ENCODE measurements around the gene MPP1.

MPP1 gene

DNA sequence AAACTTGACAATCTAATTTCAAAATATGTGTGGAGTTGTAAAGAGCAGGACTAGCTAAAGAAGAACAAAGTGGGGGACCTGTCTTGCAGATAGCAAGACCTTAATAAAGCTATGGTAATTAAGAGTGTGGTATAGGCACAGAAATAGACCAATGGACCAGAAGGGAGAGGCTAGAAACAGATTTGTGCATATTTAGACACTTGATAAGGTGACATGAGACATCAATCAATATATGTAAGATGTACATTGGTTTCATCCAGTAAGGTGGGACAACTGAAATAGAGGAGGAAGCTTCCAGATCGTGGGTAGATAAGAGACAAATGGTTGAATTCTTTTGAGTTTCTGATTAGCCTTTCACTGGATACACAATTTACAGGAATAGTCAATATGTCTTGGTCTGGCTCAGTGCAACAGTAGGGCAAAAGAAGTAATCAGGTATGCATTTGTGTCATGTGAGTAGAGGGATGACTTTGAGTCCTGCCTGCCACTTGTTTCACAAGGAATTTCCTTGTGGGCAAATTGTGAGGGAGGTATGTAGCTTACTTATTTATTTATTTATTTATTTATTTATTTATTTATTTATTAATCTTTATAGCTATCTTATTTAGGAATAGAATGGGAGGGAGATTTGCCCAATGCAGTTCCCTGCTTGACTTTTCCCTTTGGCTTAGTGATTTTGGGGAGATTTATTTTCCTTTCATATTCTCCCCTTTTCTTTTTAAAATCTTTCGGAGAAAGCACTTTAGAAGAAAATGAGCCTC is 7.2 kb upstream of the MPP1 start:
- H3K4me3 ChIP-seq (ENCODE audit: low read depth, low read length), result no peak overlapping the region
- H3K36me3 ChIP-seq (ENCODE audit: control insufficient read depth, insufficient read depth, low read length), result no peaks in the 10 kb centered on the region
- H3K27ac ChIP-seq (ENCODE audit: low read depth, low read length), result no peak overlapping the region
- H3K9ac ChIP-seq (ENCODE audit: low read depth, low read length), result no peak overlapping the region
- no peaks in the 10 kb centered on the region for H3K27me3 ChIP-seq (ENCODE audit: control insufficient read depth, insufficient read depth, low read length)
- 0 out of 2 replicates have a peak, but pooled peaks cover 7% of the 10 kb centered on the region for H3K4me1 ChIP-seq (ENCODE audit: control insufficient read depth, insufficient read depth, low read length)
- H3K9me3 ChIP-seq (ENCODE audit: control insufficient read depth, insufficient read depth, low read length), result peaks cover 26% of the 10 kb centered on the region

DNA sequence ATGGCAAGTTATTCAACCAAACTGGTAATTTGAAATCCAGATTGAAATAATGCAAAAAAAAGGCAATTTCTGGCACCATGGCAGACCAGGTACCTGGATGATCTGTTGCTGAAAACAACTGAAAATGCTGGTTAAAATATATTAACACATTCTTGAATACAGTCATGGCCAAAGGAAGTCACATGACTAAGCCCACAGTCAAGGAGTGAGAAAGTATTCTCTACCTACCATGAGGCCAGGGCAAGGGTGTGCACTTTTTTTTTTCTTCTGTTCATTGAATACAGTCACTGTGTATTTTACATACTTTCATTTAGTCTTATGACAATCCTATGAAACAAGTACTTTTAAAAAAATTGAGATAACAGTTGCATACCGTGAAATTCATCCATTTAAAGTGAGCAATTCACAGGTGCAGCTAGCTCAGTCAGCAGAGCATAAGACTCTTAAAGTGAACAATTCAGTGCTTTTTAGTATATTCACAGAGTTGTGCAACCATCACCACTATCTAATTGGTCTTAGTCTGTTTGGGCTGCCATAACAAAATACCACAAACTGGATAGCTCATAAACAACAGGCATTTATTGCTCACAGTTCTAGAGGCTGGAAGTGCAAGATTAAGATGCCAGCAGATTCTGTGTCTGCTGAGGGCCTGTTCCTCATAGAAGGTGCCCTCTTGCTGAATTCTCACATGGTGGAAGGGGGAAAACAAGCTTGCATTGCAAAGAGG is 4.8 kb upstream of the MPP1 start:
- H3K4me1 ChIP-seq (ENCODE audit: control insufficient read depth, insufficient read depth, low read length), result 0 out of 2 replicates have a peak, but pooled peaks cover 7% of the 10 kb centered on the region
- no peaks in the 10 kb centered on the region for H3K36me3 ChIP-seq (ENCODE audit: control insufficient read depth, insufficient read depth, low read length)
- H3K9me3 ChIP-seq (ENCODE audit: control insufficient read depth, insufficient read depth, low read length), result peaks cover 25% of the 10 kb centered on the region
- H3K27me3 ChIP-seq (ENCODE audit: control insufficient read depth, insufficient read depth, low read length), result peaks cover 6% of the 10 kb centered on the region; the same call in 1 of the 2 replicates
- H3K27ac ChIP-seq (ENCODE audit: low read depth, low read length), result no peak overlapping the region
- no peak overlapping the region for H3K4me3 ChIP-seq (ENCODE audit: low read depth, low read length)
- no peak overlapping the region for H3K9ac ChIP-seq (ENCODE audit: low read depth, low read length)

DNA sequence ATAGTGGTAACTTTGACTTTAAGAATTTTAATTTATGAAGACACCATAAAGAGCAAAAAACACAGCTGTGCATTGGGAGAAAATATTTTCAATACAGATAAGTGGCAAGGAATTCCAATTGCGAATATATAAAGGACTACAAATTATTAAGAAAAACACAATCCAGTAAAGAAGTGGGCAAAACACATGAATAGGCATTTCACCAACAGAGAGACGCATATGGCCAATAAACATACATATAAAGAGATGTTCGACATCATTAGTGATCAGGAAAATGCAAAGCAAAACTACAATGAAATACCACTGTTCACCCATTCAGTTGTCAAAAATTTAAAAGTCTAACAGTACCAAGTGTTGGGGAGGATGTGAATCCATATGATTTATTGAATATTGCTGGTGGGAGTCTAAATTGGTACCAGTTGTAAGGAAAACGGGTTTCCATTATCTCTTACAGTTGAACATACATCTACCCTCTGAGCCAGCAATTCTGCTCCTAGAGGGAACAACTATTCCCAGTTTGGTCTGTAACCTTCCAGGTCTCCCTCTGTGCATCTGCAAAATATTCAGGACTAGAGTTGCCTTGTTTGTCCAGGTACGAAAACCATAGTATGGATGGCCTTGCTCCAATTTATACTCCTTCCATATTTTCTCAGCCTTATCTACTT is 1.7 kb upstream of the MPP1 start:
- no peak overlapping the region for H3K27ac ChIP-seq (ENCODE audit: low read depth, low read length)
- H3K36me3 ChIP-seq (ENCODE audit: control insufficient read depth, insufficient read depth, low read length), result no peaks in the 10 kb centered on the region
- no peaks in the 10 kb centered on the region for H3K4me1 ChIP-seq (ENCODE audit: control insufficient read depth, insufficient read depth, low read length)
- H3K27me3 ChIP-seq (ENCODE audit: control insufficient read depth, insufficient read depth, low read length), result peaks cover 29% of the 10 kb centered on the region
- H3K9ac ChIP-seq (ENCODE audit: low read depth, low read length), result no peak overlapping the region
- no peak overlapping the region for H3K4me3 ChIP-seq (ENCODE audit: low read depth, low read length)
- H3K9me3 ChIP-seq (ENCODE audit: control insufficient read depth, insufficient read depth, low read length), result peaks cover 36% of the 10 kb centered on the region

DNA sequence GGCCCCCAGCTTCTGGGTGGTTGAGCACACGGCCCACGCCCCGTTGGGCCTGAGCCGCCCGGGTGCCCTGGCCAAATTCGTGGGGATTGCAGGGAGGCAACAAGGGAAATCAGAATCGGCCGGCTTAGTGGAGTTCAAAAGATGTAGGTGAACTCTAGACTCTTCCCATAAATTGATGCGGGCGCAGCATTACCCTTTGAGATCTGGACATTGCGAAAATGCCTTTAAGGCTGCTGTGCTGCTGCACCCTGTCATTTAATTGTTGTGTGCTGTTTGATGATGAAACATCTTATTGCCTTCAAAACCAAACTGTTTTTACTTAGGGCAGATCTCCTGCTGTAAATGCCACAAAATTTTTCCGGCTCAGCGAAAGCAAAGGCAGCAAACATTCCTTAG is 409 bp upstream of the MPP1 start:
- H3K9ac ChIP-seq (ENCODE audit: low read depth, low read length), result peak overlapping the region; percentile 28; the same call in 1 of the 2 replicates
- peaks cover 41% of the 10 kb centered on the region for H3K9me3 ChIP-seq (ENCODE audit: control insufficient read depth, insufficient read depth, low read length)

DNA sequence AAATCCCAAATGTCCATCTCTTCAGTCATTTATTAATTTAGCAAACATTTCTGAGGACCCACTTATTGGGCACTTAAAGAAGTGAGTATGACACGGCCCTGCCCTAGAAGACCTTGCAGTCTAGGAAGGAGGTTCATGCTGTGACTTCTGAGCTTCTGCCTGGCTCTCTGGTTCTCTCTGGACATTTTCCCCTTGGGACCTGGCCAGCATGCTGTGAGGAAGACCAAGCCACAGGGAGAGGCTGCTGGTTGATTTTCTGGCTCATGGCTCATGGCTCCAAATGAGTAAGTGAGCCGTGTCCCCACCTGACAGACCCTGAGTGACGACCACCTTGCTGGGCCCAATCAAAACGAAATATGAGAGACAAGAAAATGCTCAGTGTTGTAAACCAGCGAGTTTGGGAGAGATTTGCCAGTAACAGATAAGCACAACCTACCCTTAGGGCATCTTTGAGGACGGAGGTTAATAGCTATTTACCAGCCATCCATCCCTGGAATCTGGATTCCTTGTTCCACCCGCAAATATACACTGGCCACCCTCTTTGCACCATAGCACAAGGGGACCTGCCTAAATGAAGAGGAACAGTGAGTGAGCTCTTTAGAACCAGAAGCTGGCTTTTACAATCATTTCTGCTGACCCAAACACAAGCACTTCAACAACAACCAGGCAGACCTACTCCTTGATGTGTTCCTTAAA is 876 bp downstream of the MPP1 start:
- Histone ChIP-seq H3K36me3 (ENCODE audit: control insufficient read depth, insufficient read depth, low read length) (no peaks in the 10 kb centered on the region), H3K27me3 (ENCODE audit: control insufficient read depth, insufficient read depth, low read length) (peaks cover 43% of the 10 kb centered on the region), H3K4me3 (ENCODE audit: low read depth, low read length) (peak overlapping the region; percentile 71), H3K9me3 (ENCODE audit: control insufficient read depth, insufficient read depth, low read length) (peaks cover 46% of the 10 kb centered on the region), H3K9ac (ENCODE audit: low read depth, low read length) (no peak overlapping the region), H3K27ac (ENCODE audit: low read depth, low read length) (no peak overlapping the region), H3K4me1 (ENCODE audit: control insufficient read depth, insufficient read depth, low read length) (peaks cover 6% of the 10 kb centered on the region)

More for the DNA sequence above, 409 bp upstream of the MPP1 start:
- H3K27ac ChIP-seq (ENCODE audit: low read depth, low read length), result peak overlapping the region; percentile 9
- H3K4me3 ChIP-seq (ENCODE audit: low read depth, low read length), result peak overlapping the region; percentile 71
- H3K4me1 ChIP-seq (ENCODE audit: control insufficient read depth, insufficient read depth, low read length), result no peaks in the 10 kb centered on the region
- H3K27me3 ChIP-seq (ENCODE audit: control insufficient read depth, insufficient read depth, low read length), result peaks cover 37% of the 10 kb centered on the region
- no peaks in the 10 kb centered on the region for H3K36me3 ChIP-seq (ENCODE audit: control insufficient read depth, insufficient read depth, low read length)

DNA sequence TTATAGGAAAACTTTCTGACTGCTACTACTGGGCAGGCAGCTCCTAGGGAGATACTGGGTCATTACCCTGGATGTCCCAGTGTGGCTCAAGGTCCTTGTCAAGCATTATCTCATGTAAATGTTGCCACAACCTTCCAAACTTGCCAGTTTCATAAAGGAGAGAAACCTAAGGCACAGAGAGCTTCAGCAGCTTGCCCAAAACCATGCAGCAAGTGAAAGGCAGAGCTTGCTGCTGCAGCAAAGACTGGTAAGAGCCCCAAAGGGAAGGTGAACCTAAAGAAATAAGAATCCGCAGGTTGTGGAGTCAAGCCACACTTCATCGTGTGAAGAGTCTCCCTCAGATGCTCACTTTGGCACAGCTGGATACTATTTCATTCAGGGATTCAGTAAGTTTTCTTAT is 2.3 kb downstream of the MPP1 start:
- peaks cover 47% of the 10 kb centered on the region for H3K9me3 ChIP-seq (ENCODE audit: control insufficient read depth, insufficient read depth, low read length)
- H3K4me1 ChIP-seq (ENCODE audit: control insufficient read depth, insufficient read depth, low read length), result peaks cover 6% of the 10 kb centered on the region
- no peak overlapping the region for H3K4me3 ChIP-seq (ENCODE audit: low read depth, low read length)
- H3K36me3 ChIP-seq (ENCODE audit: control insufficient read depth, insufficient read depth, low read length), result no peaks in the 10 kb centered on the region
- no peak overlapping the region for H3K9ac ChIP-seq (ENCODE audit: low read depth, low read length)
- H3K27ac ChIP-seq (ENCODE audit: low read depth, low read length), result no peak overlapping the region
- H3K27me3 ChIP-seq (ENCODE audit: control insufficient read depth, insufficient read depth, low read length), result peaks cover 45% of the 10 kb centered on the region

DNA sequence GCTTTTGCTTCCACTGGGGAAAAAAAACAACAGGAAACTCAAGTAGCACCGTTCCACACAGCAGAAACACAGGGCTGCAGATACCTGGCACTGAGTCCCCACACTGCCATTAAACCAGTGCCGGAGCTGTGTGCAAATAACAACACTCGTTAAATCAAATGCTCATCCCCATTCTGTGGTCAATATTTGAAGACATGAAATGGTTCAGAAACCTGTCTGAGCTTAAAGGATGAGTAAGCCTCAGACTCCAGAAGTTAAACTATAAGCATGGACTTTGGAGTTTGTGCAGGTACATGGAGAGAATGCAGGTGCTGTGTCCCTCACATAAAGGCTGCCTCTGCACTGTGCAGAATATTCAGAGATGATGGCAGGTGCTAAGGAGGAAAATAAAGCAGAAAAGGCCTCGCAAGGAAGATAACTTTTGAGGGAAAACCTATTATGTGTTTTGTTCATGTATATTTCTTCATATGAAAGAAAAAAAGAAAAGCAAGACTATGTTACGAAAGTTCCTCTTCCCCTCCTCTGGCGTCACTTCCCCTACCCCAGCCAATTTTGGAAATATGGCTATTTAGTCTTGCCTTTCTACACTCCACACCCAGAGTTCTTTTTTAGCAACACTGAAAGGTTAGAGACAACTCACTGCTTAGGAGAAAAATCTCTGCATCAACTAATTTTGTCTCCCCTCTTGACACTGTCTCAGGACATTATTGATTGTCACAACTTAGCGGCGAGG is 4.6 kb downstream of the MPP1 start:
- H3K9me3 ChIP-seq (ENCODE audit: control insufficient read depth, insufficient read depth, low read length), result peaks cover 41% of the 10 kb centered on the region
- peaks cover 40% of the 10 kb centered on the region for H3K27me3 ChIP-seq (ENCODE audit: control insufficient read depth, insufficient read depth, low read length)
- no peak overlapping the region for H3K9ac ChIP-seq (ENCODE audit: low read depth, low read length)
- H3K27ac ChIP-seq (ENCODE audit: low read depth, low read length), result peak overlapping the region; percentile 21
- H3K4me3 ChIP-seq (ENCODE audit: low read depth, low read length), result no peak overlapping the region
- H3K4me1 ChIP-seq (ENCODE audit: control insufficient read depth, insufficient read depth, low read length), result peaks cover 9% of the 10 kb centered on the region
- no peaks in the 10 kb centered on the region for H3K36me3 ChIP-seq (ENCODE audit: control insufficient read depth, insufficient read depth, low read length)

DNA sequence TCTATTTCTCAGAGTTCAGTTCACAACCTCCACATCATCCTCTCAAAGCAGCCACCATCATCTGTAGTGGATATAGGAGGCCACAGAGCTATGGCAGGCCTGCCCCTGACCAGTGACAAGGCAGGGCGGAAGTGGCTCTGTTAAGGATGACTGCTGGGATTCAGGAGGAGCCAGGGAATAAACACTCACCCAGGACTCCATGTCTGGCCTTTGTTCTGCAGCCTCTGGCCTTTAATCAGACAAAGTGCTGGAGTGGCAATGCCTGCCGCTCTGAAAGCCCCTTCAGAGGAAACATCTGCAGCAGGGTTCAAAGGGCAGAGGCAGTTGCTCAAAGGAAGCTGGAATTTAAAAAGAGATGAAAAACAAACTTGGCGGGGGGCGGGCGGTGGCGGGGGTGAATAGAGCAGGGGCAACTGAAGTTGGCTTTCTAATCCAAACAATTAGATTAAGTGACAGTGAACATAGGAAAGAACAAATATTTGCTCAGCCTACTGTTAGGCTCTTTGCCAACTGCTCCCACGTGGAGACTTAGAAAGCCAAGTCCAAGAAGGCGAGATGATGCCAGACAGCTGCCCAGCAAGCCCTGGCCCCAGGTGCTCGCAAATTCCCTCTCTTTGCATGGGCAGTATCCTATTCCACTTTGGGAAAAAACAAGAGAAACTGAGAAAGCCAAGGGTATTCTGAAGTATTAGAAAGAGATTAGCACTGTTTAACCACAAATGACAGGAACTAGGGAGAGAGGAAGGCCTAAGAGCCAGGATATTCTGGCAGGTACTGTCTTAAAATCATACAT is 5.5 kb downstream of the MPP1 start:
- Histone ChIP-seq H3K9me3 (ENCODE audit: control insufficient read depth, insufficient read depth, low read length) (peaks cover 46% of the 10 kb centered on the region), H3K27ac (ENCODE audit: low read depth, low read length) (peak overlapping the region; percentile 21), H3K36me3 (ENCODE audit: control insufficient read depth, insufficient read depth, low read length) (no peaks in the 10 kb centered on the region), H3K27me3 (ENCODE audit: control insufficient read depth, insufficient read depth, low read length) (peaks cover 35% of the 10 kb centered on the region), H3K4me3 (ENCODE audit: low read depth, low read length) (no peak overlapping the region), H3K9ac (ENCODE audit: low read depth, low read length) (no peak overlapping the region), H3K4me1 (ENCODE audit: control insufficient read depth, insufficient read depth, low read length) (peaks cover 9% of the 10 kb centered on the region)

DNA sequence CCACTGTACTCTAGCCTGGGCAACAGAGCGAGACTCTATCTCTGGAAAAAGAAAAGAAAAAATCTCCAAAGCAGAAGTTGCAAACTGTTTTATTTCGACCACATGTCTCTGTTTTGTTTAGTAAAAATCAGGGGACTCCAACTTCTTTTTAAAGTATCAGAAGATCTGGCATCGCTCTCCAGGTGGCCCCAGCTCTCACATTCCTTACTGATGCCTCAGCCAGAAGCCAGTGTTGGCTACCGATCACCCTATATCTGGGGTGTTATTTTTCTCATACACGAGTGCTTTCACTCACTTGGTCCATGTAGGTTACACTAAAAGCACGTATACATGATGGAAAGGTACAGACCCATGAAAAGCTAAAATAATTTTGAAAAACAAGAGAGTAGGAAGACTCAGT is 8.3 kb downstream of the MPP1 start:
- no peak overlapping the region for H3K9ac ChIP-seq (ENCODE audit: low read depth, low read length)
- H3K27ac ChIP-seq (ENCODE audit: low read depth, low read length), result no peak overlapping the region
- peaks cover 17% of the 10 kb centered on the region for H3K27me3 ChIP-seq (ENCODE audit: control insufficient read depth, insufficient read depth, low read length)
- no peak overlapping the region; the same call in 1 of the 2 replicates for H3K4me3 ChIP-seq (ENCODE audit: low read depth, low read length)
- peaks cover 56% of the 10 kb centered on the region for H3K9me3 ChIP-seq (ENCODE audit: control insufficient read depth, insufficient read depth, low read length)
- peaks cover 9% of the 10 kb centered on the region for H3K4me1 ChIP-seq (ENCODE audit: control insufficient read depth, insufficient read depth, low read length)
- no peaks in the 10 kb centered on the region for H3K36me3 ChIP-seq (ENCODE audit: control insufficient read depth, insufficient read depth, low read length)
